ENCODE results near the gene ZNF787.

DNA sequence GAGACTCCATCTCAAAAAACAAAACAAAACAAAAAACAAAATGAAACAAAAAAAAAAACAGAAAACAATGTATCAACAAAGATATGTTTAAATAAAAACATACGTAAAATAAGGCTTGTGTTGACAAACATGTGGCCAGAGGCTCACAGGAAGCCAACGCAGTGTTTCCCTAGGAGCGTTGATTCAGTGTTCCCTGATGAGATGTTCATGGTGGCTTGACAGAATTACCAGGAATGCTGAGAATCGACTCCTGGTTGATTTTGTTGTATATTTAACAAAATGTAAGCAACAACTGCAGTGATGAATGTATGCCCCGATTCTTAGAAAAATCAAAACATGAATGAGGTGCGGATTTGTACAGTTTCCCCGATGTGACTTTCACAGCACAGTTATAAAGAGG is 8.9 kb upstream of the ZNF787 start:
- no peak for TF ChIP-seq MAX (IDR thresholded peaks at IDR 0.05; ENCODE audit: insufficient read depth, insufficient read length)
- TF ChIP-seq CTCF (IDR thresholded peaks at IDR 0.05; ENCODE audit: extremely low read depth in 1 of 2, insufficient read depth in 1 of 2, low read depth in 1 of 2, low read length in 2 of 2) = no peak
- no peak for TF ChIP-seq POLR2AphosphoS5 (IDR thresholded peaks at IDR 0.05; ENCODE audit: insufficient read depth, low read depth, low read length)
- no peak for TF ChIP-seq POLR2A (IDR thresholded peaks at IDR 0.05; ENCODE audit: low read depth, low read length)
- TF ChIP-seq EZH2 (IDR thresholded peaks at IDR 0.05; ENCODE audit: borderline replicate concordance, low read depth, low read length, severe bottlenecking) = no peak
- TF ChIP-seq FOS (IDR thresholded peaks at IDR 0.05; ENCODE audit: borderline replicate concordance, insufficient read depth, low read length) = no peak
- TF ChIP-seq JUN (IDR thresholded peaks at IDR 0.05; ENCODE audit: borderline replicate concordance, insufficient read depth, insufficient read length, low read depth) = no peak

Data from endothelial cell of umbilical vein (primary cell).